Stimulated activated CD4-positive, alpha-beta T cell treated with anti-CD3 and anti-CD28 coated beads, Interleukin-2, amount 100 ng/mL, for 48 hours (primary cell): ENCODE measurements around the gene RTP2.

Experiments
- DNase-seq, 2 donors: peaks; one replicate each; pipeline ENCODE4 v3.0.0-alpha.2; 2020

Gene RTP2

DNA sequence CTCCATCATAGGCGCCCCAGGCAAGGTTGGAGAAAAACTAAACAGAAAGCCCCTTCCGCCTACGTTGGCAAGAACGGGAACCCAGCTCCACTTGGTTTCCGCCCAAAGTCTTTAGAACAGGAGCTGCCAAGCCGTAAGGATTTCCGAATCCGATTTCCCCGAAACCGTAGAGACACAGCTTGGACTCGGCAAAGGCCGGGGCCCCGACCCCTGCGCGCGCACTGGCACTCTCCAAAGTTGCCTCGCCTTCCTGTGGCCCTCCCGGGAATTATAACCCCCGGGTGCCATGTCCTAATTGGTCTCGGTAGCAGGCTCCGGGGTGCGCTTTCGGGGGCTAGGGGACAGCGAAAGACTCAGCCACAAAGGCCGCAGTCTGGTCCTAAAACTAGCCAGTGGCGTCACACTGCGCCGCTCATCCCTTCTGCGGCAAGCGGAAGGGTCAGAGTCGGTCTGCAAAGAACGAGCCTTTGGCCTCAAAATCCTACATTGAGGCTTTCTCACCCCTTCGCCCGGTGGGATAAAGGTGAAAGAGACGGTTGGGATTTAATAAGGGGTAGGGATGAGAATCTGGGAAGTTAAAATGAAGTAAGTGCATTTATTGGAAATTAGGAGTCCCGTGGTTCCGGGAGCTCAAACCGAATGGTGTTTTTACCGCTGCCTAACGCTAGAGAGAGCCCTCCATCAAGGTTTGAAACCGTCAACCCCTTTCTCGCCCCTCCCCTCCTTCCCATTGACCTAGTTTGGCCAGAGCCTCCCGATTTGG is 36.2 kb upstream of the RTP2 start:
- peak; percentile 58 to 66 for DNase-seq

DNA sequence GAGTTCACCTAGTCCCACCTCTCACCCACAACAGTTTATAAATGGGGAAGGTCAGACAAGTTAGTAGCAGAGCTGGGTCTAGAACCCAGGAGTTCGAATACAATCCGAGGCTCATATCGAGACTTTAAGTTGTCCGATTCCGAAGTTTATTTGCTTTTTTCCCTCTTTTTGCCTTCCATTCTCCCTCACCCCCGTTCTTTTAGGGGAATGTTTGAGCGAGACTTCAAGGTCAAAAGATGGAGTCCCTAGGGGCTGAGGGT is 35.6 kb upstream of the RTP2 start:
- DNase-seq, result no peak

DNA sequence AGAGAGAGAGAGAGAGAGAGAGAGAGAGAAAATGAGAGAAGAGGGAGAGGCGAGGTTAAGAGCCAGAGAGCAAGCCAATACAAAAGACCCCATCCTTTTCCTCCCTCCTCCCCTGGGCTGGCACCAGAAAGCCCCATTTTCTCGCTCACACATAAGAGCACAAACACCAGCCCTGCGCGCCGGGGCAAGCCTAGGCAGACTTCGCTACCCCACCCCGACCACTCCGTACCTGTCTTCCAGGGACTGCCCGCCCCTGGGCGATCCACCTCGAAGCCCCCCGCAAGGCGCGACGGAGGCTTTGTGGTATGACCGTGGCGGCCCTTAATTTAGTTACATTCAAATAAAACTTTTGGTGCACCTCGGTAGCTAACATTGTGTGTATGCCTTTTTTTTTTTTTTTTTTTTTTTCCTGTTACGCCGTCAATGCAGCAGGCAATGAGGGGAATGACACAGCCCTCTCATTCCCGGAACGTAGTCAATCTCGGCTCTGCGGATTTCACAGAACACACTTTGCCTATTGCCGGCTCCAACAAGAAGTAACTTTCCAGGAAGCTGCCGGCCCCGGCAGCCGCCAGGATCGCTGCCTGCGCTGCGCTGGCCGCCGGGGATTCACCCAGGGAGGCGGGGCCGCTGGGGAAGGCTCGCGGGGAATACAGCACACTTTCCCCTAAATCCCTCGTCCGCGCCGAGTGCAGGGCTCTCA is 35.2 kb upstream of the RTP2 start:
- DNase-seq, result peak; percentile 47 to 51

DNA sequence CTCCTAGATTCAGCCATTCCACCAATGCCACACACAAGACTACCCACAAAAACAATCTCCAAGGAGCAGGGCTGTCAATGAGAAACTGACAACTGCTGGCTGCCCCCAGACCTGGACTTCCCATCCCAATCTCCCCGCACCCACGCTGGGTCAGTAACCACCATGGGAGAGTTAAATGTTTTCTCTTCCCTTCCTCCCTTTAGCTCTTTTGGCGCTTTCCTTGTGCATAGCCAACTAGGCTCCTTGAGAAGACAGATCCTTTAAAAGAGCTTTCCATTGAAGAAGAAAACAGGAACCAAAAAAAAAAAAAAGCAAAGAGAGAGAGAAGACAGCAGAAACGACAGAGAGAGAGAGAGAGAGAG is 34.6 kb upstream of the RTP2 start:
- no peak for DNase-seq

DNA sequence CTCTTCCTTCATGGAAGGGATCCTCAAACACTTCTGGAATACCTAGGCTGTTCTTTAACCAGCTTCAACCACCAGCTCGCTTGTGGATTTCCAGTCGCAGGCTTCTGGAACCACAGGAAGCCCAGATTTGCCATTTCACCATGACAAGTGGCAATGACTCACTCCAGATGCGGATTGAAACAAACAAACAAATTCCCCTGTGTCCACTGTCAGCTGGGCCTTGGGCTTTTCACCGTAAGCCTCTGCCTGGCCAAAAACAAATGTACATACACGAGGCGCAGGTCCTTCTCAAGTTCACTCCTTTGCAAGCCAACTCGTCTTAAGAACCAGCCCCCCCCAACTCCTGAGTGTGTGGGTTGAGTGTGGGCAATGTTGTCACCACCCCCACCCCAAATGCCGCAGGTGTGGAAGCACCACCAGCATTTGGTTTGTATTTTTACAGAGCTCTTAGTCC is 34.1 kb upstream of the RTP2 start:
- no peak for DNase-seq

DNA sequence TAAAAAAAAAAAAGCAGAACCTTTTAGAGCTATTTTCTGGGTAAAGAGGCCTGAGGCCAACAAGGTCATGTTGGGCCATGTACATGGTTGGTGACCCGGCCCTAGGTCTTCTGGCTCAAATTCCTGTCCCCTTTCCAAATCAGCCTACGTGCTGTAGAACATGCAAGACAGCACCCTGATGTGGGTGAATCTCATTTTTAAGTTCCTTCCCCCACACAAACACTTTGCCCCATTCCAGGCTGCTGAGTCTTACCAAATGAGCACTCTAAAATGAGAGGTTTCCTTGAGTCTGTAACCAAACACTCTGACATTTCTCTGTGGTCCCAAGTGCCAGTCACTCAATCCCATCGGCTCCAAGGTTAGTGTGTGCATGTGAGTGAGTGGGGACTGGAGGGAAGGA is 33.5 kb upstream of the RTP2 start:
- DNase-seq, result no peak

DNA sequence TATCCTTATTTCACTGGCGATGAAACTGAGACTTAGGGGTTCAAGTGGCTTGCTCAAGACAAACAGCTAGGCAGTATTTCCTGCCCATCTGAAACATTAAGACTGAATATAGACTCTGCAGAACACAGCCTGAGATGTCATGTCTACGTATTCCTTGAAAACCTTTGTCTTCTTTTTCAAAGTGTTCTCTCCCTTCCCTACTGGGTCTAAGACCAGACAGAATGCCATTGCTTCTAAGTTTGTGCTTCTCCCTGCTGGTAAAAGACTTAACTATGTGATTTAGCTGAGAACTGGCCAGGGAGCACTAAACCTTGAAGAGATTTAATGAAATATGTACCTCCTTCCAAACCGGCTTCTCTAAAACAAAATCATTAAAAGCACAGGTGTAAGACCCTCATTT is 33.0 kb upstream of the RTP2 start:
- DNase-seq, result no peak

DNA sequence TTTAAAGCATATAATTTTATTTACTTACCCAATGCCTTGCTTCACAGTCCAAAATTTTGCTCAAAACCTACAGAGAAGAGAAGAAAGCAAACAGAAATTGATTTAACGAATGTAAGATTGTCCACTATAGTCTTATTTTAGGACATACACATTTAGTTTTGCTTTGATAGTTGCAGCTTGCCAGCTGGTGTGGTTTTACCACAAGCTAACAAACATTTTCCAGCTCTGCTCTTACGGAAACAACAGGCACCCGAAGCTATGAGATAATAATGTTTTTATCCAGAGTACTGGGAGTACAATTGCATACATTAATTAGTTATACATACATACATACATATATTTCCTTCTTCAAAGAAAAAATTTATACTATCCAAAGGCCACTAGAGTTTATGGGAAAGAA is 32.5 kb upstream of the RTP2 start:
- no peak for DNase-seq

DNA sequence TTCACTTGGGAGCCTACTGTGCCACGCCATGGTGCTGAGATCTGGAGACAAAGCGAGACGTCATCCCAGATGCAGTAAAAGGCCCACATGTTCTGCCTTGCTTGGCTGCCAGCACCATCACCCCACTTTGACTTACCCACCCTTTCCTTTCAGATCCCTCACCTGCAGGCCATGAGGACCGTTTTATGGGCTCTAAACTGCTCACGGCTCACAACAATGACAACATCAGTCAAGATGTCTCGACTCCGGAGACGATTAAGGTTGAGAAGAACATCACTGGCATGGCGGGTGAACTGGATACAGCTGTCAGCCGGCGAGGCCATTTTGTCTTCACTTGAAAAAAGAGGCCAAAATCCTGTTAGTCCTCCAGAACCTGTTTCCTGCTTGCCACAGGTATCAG is 31.0 kb upstream of the RTP2 start:
- no peak for DNase-seq

DNA sequence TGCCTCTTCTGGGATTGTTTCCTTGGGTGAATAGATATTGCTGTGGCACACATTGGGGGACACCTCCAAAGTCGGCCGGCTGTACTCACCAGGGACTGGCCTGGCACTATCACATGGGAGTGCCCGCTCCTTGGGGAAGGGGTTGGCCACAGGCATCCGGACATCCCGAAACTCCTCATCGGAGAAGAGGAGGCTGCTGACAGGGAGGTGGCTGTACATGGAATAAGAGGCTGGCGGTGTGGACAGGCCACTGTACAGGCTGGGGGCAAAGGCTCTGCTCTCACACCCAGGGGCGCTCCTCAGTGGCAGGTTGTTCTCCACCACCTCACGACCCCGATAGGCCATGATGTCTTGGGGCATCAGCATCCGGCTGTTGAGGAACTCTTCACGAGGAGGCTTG is 27.2 kb upstream of the RTP2 start:
- DNase-seq, result no peak

DNA sequence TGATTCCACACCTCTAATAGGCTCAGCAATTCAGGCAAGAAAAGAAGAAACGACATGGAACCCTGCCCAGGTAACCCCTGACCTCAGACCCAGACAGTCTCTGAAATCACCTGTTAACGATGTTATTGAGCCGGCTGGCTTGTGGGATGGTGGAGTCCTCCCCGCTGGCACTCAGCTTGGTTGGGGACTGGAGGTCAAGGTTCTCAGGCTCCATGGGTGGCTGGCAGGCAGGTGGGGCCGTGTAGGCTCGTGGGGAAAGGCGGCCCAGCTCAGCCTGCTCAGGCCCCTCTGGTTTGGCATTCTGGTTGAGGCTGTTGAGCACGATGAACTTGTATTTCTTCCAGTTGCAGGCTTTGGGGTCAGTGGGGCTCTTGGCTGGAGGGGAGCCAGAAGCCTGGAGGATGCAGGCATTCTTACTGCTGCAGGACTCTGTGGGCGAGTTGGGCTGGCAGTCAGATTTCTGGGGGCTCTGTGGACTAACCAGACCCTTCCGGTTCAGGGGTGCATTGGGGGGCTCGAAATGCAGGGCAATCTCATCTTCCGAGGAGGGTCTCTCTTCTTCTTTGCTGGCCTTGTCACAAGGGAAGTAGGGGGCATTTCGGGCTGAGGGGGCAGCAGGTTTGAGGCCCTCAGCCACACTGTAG is 26.7 kb upstream of the RTP2 start:
- no peak for DNase-seq

DNA sequence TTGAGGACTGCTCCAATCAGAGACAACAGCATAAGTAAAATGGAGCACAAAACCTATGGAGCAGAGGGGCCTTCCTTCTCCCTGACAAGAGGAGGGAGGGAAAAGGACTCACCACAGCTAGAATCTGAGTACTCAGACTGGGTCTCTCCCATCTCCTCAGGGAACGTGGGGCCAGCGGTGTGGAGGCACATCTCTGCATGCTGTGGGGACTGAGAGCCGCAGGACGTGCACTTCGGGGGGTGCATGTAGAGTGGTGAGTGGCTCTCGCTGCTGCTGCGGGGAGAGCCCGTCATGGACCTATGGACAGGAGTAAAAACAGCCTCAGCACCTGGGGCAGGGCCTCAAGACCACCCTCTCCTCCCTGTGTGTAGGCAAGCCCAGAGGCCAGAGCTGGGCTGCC is 25.9 kb upstream of the RTP2 start:
- DNase-seq, result no peak

DNA sequence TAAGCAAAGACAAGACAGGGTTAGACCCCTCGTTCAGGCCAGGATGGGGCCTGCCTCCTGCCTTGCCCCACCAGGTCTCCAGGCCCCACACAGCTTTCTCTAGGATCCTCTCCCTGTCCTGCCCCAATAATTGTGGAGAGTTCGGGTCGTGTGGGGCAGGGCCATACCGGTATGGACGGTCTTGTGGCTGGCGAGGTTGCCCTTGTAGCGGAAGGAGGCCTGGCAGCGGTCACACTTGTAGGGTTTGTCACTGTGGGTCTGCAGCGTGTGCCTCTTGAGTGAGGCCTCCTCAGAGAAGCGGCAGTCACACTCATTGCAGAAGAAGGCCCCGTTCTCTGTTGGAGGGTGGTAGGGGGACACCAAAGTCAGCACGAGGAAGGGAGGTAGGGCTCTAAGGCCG is 24.2 kb upstream of the RTP2 start:
- DNase-seq, result no peak

DNA sequence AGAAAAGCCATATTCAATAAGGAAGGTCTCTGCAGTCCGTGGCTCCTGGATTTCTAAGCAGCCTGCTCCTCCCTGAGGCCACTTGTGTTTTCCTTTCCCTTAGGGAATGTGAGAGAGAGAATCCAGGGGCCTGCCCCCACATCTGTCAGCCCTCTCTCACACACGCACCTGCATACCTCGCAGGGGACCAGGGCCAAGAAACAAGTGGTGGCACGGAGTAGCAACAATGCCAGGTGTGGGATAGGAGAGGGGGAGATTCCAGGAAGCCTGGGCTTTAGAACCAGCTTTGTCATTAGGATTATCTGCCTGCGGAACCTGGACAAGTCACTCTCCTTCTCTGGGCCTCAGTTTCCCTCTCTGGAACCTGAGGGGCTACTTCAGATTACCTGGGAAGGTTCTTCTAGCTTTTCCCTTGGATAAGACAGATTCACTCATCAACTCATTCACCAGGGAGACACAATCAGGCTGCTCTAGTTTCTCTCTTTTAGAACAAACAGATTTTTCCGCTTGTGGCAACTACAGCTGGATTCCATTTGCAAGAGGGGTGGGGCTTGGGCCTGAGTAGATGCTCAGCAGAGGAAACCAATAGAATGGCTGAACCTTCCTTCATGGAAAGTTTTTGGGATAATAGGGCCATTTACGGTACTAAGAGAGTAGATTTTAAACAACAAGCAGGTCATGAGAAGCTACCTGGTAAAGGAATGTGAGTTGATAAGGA is 23.5 kb upstream of the RTP2 start:
- DNase-seq, result no peak

DNA sequence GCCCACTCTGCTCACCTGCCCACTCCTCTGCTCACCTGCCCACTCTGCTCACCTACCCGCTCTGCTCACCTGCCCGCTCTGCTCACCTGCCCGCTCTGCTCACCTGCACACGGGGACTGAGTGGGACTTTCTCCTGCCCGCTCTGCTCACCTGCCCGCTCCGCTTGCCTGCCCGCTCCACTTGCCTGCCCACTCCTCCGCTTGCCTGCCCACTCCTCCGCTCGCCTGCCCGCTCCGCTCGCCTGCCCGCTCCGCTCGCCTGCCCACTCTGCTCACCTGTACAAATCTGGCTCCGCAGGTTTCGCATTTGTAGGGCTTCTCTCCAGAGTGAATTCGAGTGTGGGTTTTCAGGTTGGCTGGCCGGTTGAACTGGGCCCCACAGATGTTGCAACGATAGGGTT is 22.9 kb upstream of the RTP2 start:
- DNase-seq, result no peak

DNA sequence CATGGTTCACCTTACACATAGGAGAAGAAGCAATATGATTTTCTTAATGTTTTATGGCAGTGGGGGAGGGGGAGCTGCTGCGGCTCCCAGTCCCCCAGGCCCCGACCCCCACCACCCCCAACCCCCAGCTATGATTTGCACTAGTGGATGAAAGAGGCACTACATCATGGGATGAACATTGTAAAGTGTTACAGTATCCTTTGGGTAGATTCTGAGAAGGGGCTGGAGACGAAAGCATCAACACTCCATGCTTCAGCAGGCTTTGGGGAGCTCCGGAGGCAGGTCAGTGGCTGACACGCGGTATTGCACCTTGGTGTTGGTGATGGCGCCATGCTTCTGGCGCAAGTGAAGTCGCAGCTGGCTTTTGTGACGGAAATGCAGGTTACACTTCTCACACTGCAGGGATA is 19.9 kb upstream of the RTP2 start:
- DNase-seq, result no peak

DNA sequence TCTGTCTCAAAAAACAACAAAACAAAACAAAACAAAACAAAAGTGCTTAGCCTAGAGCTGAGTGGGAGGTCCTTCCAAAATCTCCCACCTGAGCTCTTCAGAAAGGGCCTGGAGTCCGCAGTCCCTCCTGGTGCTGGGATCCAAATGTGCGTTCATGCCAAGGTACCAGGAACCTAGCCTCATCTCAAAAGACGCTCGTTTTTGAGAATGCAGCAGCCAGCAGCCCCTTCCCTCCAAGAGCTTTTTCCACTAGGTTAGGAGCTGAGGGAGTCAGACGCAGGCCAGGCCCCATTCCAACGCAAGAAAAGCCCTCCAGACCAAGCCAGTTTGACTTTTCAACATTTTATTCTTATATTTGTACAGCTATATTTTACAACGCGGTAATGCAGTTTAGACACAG is 18.7 kb upstream of the RTP2 start:
- DNase-seq, result no peak

DNA sequence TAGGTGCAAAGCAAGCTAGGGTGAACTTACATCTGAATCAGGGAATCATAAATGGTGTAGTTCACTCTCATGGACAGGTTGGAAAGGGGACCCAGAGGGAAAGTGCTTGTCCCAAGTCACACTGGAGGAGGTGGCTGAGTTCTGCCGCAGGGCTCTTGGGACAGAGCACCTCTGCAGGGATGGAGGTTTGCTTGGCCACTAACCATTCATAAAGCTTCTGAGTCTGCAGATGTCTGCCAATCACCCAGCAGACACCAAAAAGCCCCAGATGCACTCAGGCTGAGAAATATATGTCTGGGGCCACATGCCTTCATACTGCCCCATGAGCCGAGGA is 17.9 kb upstream of the RTP2 start:
- no peak for DNase-seq

DNA sequence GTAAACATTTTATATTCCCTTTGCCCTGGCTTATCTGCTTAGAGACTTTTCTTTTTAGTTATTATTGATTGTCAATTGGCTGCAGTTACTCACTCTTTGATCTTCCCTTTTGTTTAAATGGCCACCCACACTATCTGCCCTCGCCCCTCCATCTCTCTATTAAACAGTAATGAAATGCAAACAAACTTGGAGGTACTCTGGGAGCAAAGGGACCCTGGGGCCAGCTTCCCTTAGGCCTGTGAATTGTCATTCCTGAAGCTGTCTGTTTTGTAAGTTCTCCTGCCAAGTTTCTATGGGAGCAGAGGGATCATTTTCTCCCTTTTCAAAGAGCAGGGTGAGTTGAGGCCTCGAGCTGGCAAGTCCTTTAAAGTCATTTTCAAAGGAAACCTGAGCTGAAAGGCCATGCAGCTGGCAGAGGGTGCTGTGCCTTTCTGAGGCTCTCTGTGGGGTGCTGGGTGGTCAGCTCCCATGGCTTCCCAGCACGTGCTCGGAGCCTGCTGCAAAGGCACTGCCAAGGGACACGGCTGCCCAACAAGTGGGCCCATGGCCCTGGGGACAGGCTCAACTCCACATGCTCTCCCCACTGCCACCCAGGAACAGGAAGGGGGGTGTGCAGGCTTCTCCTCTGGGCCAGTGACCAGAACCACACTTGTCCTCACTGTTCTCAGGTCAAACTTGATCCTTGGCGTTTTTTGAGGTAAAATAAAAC is 17.4 kb upstream of the RTP2 start:
- DNase-seq, result no peak

DNA sequence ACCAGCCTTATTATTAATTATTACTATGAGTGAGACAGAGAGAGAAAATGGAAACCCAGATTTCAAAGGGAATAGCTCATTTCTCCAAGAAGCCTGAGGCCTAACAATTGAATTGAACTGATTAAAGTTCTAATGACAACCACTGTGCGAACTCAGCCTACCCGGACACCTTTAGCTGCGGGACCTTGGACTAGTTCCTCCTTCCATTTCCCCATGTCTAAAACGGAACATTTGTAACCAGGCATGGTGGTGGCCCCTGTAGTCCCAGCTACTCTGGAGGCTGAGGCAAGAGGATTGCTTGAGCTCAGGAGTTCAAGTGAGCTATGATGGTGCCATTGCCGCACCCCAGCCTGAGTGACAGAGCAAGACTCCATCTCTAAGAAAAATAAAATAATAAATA is 16.4 kb upstream of the RTP2 start:
- DNase-seq, result no peak

DNA sequence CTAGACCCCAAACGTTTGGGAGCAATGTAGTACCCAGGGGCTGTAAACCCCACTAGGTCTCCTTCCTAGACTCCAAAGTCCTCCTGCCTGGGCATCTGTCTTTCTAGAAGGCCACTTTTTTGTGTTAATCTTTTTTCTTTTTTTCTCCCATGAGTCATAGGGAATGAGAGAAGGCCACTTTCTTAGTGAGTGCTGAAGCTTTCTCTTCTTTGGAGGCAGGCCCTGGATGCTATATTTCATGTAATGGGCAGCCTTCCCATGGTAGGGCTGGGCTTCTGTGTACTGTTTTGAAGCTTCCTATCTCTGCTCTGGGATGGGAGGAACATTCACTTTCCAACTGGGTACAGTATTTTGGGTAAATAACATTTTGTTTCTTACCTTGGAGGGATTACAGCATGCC is 15.2 kb upstream of the RTP2 start:
- no peak for DNase-seq

DNA sequence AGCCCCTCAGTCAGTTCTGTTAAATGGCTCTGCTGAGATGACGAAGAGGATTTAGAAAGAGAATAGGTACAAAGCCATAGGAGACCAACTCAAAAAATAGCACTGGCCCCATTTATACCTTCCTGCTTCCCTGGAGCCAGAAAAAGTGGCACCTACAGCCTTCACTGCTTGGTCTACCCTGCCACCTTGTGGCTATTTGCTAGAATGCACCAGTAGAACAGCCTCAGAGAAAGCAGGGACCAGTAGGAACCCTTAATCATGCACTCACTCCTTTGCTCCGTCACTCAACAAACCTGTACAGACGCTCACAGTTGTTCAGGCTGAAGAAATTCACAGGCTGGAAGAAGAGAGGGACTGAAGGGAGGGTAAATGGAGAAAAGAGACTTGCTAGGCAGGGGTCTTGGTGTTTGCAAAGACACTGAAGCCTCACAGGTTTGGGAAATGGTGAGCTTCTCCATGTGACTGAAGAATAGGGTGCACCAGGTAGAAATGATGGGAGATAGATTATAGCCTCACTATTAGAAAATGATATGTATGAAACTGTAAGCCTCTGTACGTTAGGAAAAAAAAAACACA is 12.1 kb upstream of the RTP2 start:
- DNase-seq, result peak; percentile 69 to 70

DNA sequence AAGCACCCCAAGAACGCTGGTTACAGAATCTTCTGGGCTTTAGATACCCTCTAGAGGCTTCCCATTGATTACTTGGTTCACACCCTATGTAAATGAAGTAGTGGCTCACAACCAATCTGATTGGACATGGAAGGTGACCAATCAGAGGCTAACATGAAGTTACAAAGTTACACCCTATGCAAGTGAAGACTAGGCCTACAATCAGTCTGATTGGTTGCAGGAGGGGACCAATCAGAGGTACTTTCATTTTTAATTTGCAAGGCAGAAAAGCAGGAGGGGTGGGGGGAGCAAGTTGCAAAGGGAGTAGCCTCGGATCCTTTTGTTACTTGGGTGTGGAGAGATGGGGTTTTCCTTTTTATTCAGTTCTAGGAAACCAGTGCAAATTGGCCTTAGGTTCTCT is 11.1 kb upstream of the RTP2 start:
- no peak for DNase-seq
